NT2/D1 (cell line): Measurements from ENCODE around the gene INAFM2.

Experiments used
- YY1 ChIP-seq: IDR thresholded peaks from 2 replicates; pipeline ENCODE4 v1.6.1; 2011; ENCODE audit not compliant: insufficient read length, insufficient read depth
- ZNF274 ChIP-seq: IDR thresholded peaks from 2 replicates; pipeline ENCODE4 v1.6.1; 2011; ENCODE audit warnings: mild to moderate bottlenecking, low read depth, low read length

DNA sequence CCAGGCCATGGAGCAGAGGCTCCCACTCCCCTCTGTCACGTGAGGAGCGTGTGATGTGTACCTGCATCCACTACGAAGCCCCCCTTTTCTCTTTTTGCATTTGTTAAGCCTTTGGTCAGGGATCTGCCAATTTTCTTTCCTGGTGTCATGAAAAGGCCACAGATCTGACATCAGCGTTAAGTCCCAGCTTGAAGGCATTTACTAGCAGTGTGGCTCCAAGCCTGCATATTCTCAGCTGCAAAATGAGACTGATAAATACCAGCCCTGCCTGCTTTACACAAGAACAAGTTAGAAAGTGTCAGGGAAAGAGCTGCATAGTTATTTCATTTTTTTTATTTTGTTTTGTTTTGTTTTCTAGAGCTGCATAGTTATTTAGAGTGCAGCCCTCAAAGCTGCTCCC, 38.3 kb upstream of the INAFM2 start:
- TF ChIP-seq ZNF274 (no peak), YY1 (no peak)
